HAP-1 (cell line): ENCODE results near the gene LAMTOR2.
"Not testable (repeated sequence)": the region's sequence is repeated elsewhere in the genome, so short reads cannot be mapped to it uniquely, and the experiment has no call there.

Source experiments
- DNase-seq, 2 experiments: peaks; one replicate each; pipeline ENCODE4 v3.0.0-alpha.2; 2016 to 2020; ENCODE audit warnings: low spot score in 2 of 2
- H3K27me3 ChIP-seq: fragments of 250-450 bp; sonication (Bioruptor Pico); 2 replicates; pipeline ENCODE4 v1.5.1; 2020; ENCODE audit warnings: low read depth, mild to moderate bottlenecking, moderate library complexity
- H3K36me3 ChIP-seq: fragments of 250-450 bp; sonication (Bioruptor Pico); replicated peaks from 2 replicates; pipeline ENCODE4 v1.5.1; 2020; ENCODE audit warnings: mild to moderate bottlenecking
- H3K4me1 ChIP-seq: fragments of 250-450 bp; sonication (Bioruptor Pico); 2 replicates; pipeline ENCODE4 v1.5.1; 2020; ENCODE audit warnings: mild to moderate bottlenecking
- H3K4me3 ChIP-seq: fragments of 250-450 bp; sonication (Bioruptor Pico); 2 replicates; pipeline ENCODE4 v1.5.1; 2020; ENCODE audit warnings: mild to moderate bottlenecking, moderate library complexity
- H3K9me3 ChIP-seq: fragments of 250-450 bp; sonication (Bioruptor Pico); 2 replicates; pipeline ENCODE4 v1.5.1; 2020; ENCODE audit warnings: mild to moderate bottlenecking, moderate library complexity
- in situ Hi-C: fragments of 300-500 bp; cut with MboI; formaldehyde crosslinking; loops from 3 replicates; pipeline ENCODE4 v1.14.3; 2020; ENCODE audit warnings: low sequenced_read_pairs, inconsistent platforms, mixed read lengths

Gene LAMTOR2

GRCh38 chr1:156026588-156026987, 28.0 kb upstream of the LAMTOR2 start:
- peaks cover 8% of the 10 kb centered on the region for H3K4me1 ChIP-seq
- in situ Hi-C loops: no loop called here
- H3K9me3 ChIP-seq: no peaks in the 10 kb centered on the region
- no peak overlapping the region for H3K4me3 ChIP-seq
- no peak for DNase-seq
- H3K27me3 ChIP-seq: no peaks in the 10 kb centered on the region
- no peaks in the 10 kb centered on the region for H3K36me3 ChIP-seq

GRCh38 chr1:156033011-156033410, 21.6 kb upstream of the LAMTOR2 start:
- DNase-seq: no peak
- H3K27me3 ChIP-seq: no peaks in the 10 kb centered on the region
- in situ Hi-C loops: no loop called here
- no peaks in the 10 kb centered on the region for H3K4me1 ChIP-seq
- no peaks in the 10 kb centered on the region for H3K9me3 ChIP-seq
- no peak overlapping the region for H3K4me3 ChIP-seq
- H3K36me3 ChIP-seq: peaks cover 7% of the 10 kb centered on the region

- H3K9me3 ChIP-seq, H3K27me3 ChIP-seq, DNase-seq, H3K4me3 ChIP-seq, in situ Hi-C loops, H3K4me1 ChIP-seq: not testable (repeated sequence)
- peaks cover 16% of the 10 kb centered on the region for H3K36me3 ChIP-seq
Measured at GRCh38 chr1:156034991-156035390, 19.6 kb upstream of the LAMTOR2 start.

GRCh38 chr1:156042828-156043227, 11.8 kb upstream of the LAMTOR2 start:
- Histone ChIP-seq H3K9me3 (no peaks in the 10 kb centered on the region), H3K36me3 (peaks cover 37% of the 10 kb centered on the region), H3K4me1 (no peaks in the 10 kb centered on the region), H3K4me3 (no peak overlapping the region), H3K27me3 (no peaks in the 10 kb centered on the region)
- no peak for DNase-seq
- in situ Hi-C loops: no loop called here

- no peak overlapping the region for H3K4me3 ChIP-seq
- H3K36me3 ChIP-seq: peaks cover 44% of the 10 kb centered on the region
- DNase-seq: no peak
- H3K9me3 ChIP-seq: no peaks in the 10 kb centered on the region
- no peaks in the 10 kb centered on the region for H3K27me3 ChIP-seq
- in situ Hi-C loops: no loop called here
- no peaks in the 10 kb centered on the region for H3K4me1 ChIP-seq
Measured at GRCh38 chr1:156045076-156045475, 9.5 kb upstream of the LAMTOR2 start.

- in situ Hi-C loops: no loop called here
- DNase-seq: no peak
- Histone ChIP-seq H3K27me3 (no peaks in the 10 kb centered on the region), H3K4me1 (no peaks in the 10 kb centered on the region), H3K36me3 (peaks cover 22% of the 10 kb centered on the region), H3K4me3 (no peak overlapping the region), H3K9me3 (no peaks in the 10 kb centered on the region)
Measured at GRCh38 chr1:156048663-156049258, 5.8 kb upstream of the LAMTOR2 start.

- no peaks in the 10 kb centered on the region for H3K4me1 ChIP-seq
- H3K36me3 ChIP-seq: peaks cover 26% of the 10 kb centered on the region
- H3K9me3 ChIP-seq: no peaks in the 10 kb centered on the region
- no peak overlapping the region for H3K4me3 ChIP-seq
- H3K27me3 ChIP-seq: no peaks in the 10 kb centered on the region
- DNase-seq: no peak
- in situ Hi-C loops: loop anchor here (10.0 kb wide), 1 partner anchor 116 kb away; the partner anchor contains the start of gene KHDC4
Measured at GRCh38 chr1:156050376-156050775, 4.2 kb upstream of the LAMTOR2 start.

GRCh38 chr1:156051011-156051725, 3.4 kb upstream of the LAMTOR2 start:
- Histone ChIP-seq H3K27me3 (no peaks in the 10 kb centered on the region), H3K9me3 (no peaks in the 10 kb centered on the region), H3K36me3 (peaks cover 26% of the 10 kb centered on the region), H3K4me1 (no peaks in the 10 kb centered on the region), H3K4me3 (no peak overlapping the region)
- no peak for DNase-seq
- in situ Hi-C loops: loop anchor here (10.0 kb wide), 1 partner anchor 116 kb away; the partner anchor contains the start of gene KHDC4

- H3K36me3 ChIP-seq: peaks cover 24% of the 10 kb centered on the region
- in situ Hi-C loops: loop anchor here (10.0 kb wide), 1 partner anchor 118 kb away; the partner anchor contains the start of gene KHDC4
- H3K27me3 ChIP-seq: no peaks in the 10 kb centered on the region
- no peaks in the 10 kb centered on the region for H3K9me3 ChIP-seq
- peak; percentile 67 to 80 for DNase-seq
- H3K4me3 ChIP-seq: peak overlapping the region; percentile 98
- H3K4me1 ChIP-seq: no peaks in the 10 kb centered on the region
Measured at GRCh38 chr1:156052862-156053767, 1.5 kb upstream of the LAMTOR2 start.

GRCh38 chr1:156053768-156054499, 648 bp upstream of the LAMTOR2 start, which contains the start of gene UBQLN4:
Gene UBQLN4 (minus strand): TSS chr1:156053798. CDS start chr1:156053701, 97 bp downstream.
- Histone ChIP-seq H3K27me3 (no peaks in the 10 kb centered on the region), H3K4me3 (peak within 1 kb of the TSS; percentile 98), H3K4me1 (no peaks in the 10 kb centered on the region), H3K9me3 (no peaks in the 10 kb centered on the region), H3K36me3 (peaks cover 21% of the 10 kb centered on the region)
- in situ Hi-C loops: loop anchor here (10.0 kb wide), 1 partner anchor 119 kb away; the partner anchor contains the start of gene KHDC4
- peak; percentile 73 to 93 for DNase-seq

GRCh38 chr1:156055281-156056048, 883 bp downstream of the LAMTOR2 start:
- no peaks in the 10 kb centered on the region for H3K27me3 ChIP-seq
- H3K4me3 ChIP-seq: peak overlapping the region; percentile 98
- no peak for DNase-seq
- in situ Hi-C loops: loop anchor here (10.0 kb wide), 1 partner anchor 121 kb away; the partner anchor contains the start of gene KHDC4
- H3K9me3 ChIP-seq: no peaks in the 10 kb centered on the region
- peaks cover 7% of the 10 kb centered on the region for H3K36me3 ChIP-seq
- no peaks in the 10 kb centered on the region for H3K4me1 ChIP-seq

- no peak overlapping the region for H3K4me3 ChIP-seq
- in situ Hi-C loops: loop anchor here (10.0 kb wide), 1 partner anchor 122 kb away; the partner anchor contains the start of gene KHDC4
- no peak for DNase-seq
Measured at GRCh38 chr1:156056326-156056849, 1.8 kb downstream of the LAMTOR2 start.

More at GRCh38 chr1:156056326-156056849, 1.8 kb downstream of the LAMTOR2 start:
- peaks cover 7% of the 10 kb centered on the region for H3K36me3 ChIP-seq
- H3K4me1 ChIP-seq: no peaks in the 10 kb centered on the region
- no peaks in the 10 kb centered on the region for H3K27me3 ChIP-seq
- no peaks in the 10 kb centered on the region for H3K9me3 ChIP-seq
